HG03159 (cell line): Measurements from ENCODE around the gene FGD1.

Experiments
- ATAC-seq: cut with Tn5 transposase; IDR thresholded peaks from one replicate; pipeline ENCODE4 v1.9.1; 2021; ENCODE audit warnings: mild to moderate bottlenecking, moderate library complexity; ENCODE audit not compliant: unreplicated experiment

The FGD1 gene

GRCh38 chrX:54473993-54474859 lies 21.8 kb downstream of the FGD1 start:
- ATAC-seq: no peak

- ATAC-seq: no peak
These were observed 25.8 kb downstream of the FGD1 start for GRCh38 chrX:54470054-54470760.

- no peak for ATAC-seq
These were observed 43.1 kb downstream of the FGD1 start for GRCh38 chrX:54452920-54453319.

DNA sequence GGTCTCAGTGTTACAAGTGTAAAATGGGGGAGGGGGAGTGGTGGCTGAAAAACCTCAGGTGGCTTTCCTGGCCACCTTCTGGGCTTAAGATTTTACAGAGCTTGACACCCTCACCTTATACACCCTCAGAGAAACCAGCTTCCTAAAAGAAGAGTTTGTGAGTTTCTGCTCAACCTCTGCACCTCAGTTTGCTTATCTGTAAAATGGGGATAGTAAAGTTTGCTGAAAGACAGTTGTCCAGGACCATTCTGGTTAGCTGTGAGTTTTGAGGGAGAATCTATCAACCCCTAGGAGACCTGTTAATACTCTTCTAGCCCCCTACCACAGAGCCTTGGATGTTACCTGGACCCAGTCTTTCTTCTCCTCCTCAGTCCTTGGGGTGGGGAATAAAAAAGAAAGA lies 46.1 kb downstream of the FGD1 start:
- no peak for ATAC-seq

GRCh38 chrX:54447461-54447860 lies 48.6 kb downstream of the FGD1 start:
- no peak for ATAC-seq

DNA sequence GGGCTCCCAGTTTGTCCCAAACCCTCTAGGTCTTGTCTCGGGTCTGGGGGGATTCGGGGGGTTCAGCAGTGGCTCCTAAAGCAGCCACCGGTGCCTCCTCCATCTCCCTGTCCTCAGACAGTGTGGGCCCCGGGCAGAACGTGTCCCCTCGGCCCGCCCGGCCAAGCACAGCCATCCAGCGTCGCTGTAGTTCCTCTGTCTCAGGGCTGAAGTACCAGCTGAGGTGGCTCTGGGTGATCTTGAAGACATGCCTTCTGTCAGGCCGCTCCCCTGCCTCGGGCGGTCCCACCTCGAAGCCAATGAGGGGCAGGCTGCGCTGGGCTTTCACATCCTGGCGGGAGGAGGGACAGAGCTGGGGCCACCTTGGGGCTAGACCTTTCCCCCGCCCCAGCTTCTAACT lies 50.0 kb downstream of the FGD1 start:
- no peak for ATAC-seq

DNA sequence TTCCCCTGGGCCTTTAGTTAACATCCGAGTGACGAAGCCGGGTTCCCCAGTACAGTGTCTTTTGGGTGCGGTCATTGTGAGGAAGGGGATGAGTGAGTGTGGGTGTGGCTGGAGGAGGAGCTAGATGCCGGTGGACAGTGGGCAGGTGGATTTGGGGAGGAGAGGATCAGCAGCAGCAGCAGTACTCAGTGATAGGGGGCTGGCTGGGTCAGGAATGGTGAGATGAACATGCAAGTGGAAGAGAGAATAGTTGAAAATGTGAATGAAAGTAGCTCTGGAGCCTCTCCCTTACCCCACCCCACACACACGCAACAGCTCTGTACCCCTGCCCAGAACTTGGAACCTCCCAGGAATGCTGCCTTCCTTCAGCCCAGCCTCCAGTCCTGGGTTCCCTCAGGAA lies 51.3 kb downstream of the FGD1 start:
- no peak for ATAC-seq

GRCh38 chrX:54442790-54443189 lies 53.2 kb downstream of the FGD1 start:
- no peak for ATAC-seq

DNA sequence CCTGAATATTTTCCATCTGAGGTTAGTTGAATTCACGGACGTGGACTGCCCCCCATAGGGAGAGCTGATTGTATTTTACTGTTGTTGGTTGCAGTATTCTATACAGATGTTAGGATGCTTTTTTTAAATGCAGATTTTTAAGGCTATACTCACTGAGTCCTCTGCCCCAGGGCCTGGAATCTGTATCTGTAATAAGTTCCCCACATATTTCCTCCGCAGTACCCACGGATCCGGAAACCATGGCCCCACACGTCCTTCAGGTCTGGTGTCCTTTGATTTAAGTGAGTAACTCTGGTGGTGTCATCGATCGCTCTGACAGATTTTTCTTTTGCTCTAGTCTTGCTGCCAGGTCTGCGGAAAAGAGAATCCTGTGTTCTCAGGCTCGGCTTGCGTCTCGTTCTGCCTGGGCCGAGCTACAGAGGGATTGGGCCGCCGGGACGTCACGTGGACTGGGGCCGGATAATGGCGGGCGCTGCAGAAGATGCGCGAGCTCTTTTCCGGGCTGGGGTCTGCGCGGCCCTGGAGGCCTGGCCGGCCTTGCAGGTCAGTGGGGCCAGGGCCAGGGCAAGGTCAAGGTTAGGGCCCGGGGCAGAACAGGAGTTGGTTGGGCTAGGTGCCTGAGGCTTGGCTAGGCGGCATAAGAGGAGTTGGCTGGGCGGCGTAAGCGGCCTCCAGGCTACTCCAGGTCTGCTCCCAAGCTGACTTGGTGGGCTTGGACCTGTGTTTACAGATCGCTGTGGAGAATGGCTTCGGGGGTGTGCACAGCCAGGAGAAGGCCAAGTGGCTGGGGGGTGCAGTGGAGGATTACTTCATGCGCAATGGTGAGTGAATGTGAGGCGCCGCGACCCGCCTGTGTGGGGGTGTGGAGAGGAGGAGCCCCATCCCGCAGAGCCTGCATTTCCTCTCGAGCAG lies 55.8 kb downstream of the FGD1 start, which contains the start of gene TSR2:
TSS of gene TSR2 (plus strand) at position 445 of the 912 bp plus-strand sequence. CDS start at position 463, 18 bp downstream.
- peak; percentile 96 for ATAC-seq

- no peak for ATAC-seq
These were observed 60.9 kb downstream of the FGD1 start for GRCh38 chrX:54435121-54435520.

DNA sequence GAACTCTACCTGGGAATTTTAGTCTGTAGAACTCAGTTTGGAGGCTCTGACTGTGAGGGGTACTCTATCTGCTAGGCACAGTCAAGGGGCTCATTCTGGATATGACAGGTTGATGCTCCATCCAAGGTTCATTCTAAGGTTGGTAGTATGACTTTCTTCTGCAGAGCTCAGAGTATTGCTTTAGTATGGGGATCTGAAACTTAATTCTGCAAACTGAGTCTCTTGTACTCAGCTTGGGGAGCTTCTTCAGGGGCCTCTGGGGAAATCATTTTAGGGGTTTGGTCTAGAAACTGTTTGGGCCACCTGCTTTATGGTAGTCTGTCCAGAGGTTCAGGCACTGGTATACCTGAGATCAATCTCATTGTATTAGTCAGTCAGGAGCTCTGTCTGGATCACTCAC lies 65.5 kb downstream of the FGD1 start:
- peak; percentile 79 for ATAC-seq

GRCh38 chrX:54427837-54428424 lies 68.1 kb downstream of the FGD1 start:
- ATAC-seq: no peak

- ATAC-seq: no peak
These were observed 72.7 kb downstream of the FGD1 start for GRCh38 chrX:54423161-54423888.

GRCh38 chrX:54422168-54422567 lies 73.9 kb downstream of the FGD1 start:
- no peak for ATAC-seq

- ATAC-seq: no peak
These were observed 76.3 kb downstream of the FGD1 start for GRCh38 chrX:54419559-54420302.

DNA sequence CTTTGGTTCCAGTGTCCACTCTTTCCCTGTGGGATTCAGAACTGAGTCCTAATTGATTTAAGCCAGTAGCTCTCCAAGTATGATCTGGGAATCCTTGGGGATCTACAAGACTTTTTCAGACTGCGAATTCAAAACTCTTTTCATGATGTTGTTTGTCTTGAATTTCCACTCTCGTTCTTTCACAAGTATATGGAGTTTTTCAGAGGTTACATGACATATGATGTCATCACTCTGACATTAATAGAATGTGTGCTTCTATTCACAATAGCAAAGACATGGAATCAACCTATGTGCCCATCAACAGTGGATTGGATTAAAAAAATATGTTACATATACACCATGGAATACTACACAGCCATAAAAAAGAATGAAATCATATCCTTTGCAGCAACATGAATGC lies 79.1 kb downstream of the FGD1 start:
- no peak for ATAC-seq

GRCh38 chrX:54415534-54416350 lies 80.3 kb downstream of the FGD1 start:
- no peak for ATAC-seq

DNA sequence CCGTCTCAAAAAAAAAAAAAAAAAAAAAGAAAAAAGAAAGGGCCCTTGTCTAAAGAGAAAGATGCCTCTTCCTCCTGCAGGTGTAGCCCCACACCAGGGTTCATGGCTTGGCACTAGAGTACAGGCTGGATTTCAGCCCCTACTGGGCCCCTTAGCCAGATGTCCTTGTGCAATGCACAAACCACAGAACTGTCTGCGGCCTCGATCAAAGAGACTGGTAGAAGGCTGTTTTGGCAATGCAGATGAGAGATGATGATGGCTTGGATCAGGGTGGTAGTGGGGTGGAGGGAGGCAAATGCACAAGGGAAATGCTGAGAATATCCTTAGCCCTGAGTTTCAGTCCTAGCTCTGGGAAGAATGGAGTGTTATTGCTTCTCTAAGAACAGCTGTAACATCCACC lies 82.3 kb downstream of the FGD1 start:
- ATAC-seq: no peak

- ATAC-seq: no peak
These were observed 84.3 kb downstream of the FGD1 start for GRCh38 chrX:54411732-54412131.
